ENCODE results near the gene HBP1.

DNA sequence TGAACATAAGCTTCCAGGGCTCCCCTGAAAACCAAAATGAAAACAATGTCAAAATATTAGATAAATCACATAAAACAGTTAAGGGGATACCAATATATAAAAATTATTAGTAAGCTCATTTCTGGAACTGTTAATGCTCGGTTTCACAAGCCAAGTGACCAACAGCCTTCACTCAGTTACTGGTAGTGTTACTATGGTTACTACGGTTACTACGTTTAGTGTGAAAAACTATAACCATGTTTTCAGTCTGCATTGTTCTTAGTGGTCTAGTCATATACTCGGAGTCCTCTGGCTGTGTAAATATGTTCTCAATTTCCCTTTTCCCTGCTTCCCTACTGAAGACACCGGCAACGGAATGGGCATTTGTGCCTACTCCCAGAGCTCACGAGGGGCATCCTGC is 34.8 kb downstream of the HBP1 start:
- TF ChIP-seq POLR2AphosphoS5 (IDR thresholded peaks at IDR 0.05) (peak in 1 of 4 donors; percentile 3), CTCF (IDR thresholded peaks at IDR 0.05) (no peak), EP300 (IDR thresholded peaks at IDR 0.05) (no peak)

All from sigmoid colon (tissue), 4 donors.